ENCODE measurements around the gene TTL. TPM values are rescaled to one million over a fixed set of nuclear protein-coding genes. Genes with fewer than 3 reads are reported as not detected.
"Not testable (repeated sequence)": the region's sequence is repeated elsewhere in the genome, so short reads cannot be mapped to it uniquely, and the experiment has no call there.

TTL gene
- total RNA-seq, 1 donor, result 63.9 TPM

DNA sequence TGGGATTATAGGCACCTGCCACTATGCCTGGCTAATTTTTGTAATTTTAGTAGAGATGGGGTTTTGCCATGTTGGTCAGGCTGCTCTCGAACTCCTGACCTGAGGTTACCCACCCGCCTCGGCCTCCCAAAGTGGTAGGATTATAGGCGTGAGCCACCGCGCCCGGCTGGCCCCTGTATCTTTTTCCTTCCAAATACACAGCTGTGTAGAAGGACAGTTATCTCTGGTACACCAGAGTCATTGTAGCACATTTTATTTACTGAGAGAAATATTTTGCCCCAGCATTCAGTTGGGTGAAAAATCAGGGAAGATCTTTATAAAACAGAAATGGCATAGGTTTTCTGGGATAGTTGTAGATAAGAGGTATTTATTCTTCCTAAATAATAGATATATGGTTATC, 36.9 kb downstream of the TTL start:
- DNase-seq (ENCODE audit: low read depth), result no peak
- TF ChIP-seq CTCF (IDR thresholded peaks at IDR 0.05; ENCODE audit: insufficient read depth, low read depth, low read length), result no peak
- no peak overlapping the region for H3K4me3 ChIP-seq (ENCODE audit: low read depth, low read length)

- H3K4me3 ChIP-seq (ENCODE audit: low read depth, low read length), result no peak overlapping the region
- no peak for DNase-seq (ENCODE audit: low read depth)
- no peak for TF ChIP-seq CTCF (IDR thresholded peaks at IDR 0.05; ENCODE audit: insufficient read depth, low read depth, low read length)
Observed at GRCh38 chr2:112519506-112519905, 37.5 kb downstream of the TTL start.

- no peak for TF ChIP-seq CTCF (IDR thresholded peaks at IDR 0.05; ENCODE audit: insufficient read depth, low read depth, low read length)
- H3K4me3 ChIP-seq (ENCODE audit: low read depth, low read length), result no peak overlapping the region
- DNase-seq (ENCODE audit: low read depth), result no peak
Observed at GRCh38 chr2:112520234-112520783, 38.4 kb downstream of the TTL start.

- DNase-seq (ENCODE audit: low read depth), result no peak
- TF ChIP-seq CTCF (IDR thresholded peaks at IDR 0.05; ENCODE audit: insufficient read depth, low read depth, low read length), result no peak
- H3K4me3 ChIP-seq (ENCODE audit: low read depth, low read length), result no peak overlapping the region
Observed at GRCh38 chr2:112523291-112523777, 41.4 kb downstream of the TTL start.

DNA sequence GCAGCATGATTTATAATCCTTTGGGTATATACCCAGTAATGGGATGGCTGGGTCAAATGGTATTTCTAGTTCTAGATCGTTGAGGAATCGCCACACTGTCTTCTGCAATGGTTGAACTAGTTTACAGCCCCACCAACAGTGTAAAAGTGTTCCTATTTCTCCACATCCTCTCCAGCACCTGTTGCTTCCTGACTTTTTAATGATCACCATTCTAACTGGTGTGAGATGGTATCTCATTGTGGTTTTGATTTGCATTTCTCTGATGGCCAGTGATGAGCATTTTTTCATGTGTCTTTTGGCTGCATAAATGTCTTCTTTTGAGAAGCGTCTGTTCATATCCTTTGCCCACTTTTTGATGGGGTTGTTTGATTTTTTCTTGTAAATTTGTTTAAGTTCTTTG, 42.3 kb downstream of the TTL start:
- H3K4me3 ChIP-seq (ENCODE audit: low read depth, low read length); DNase-seq (ENCODE audit: low read depth): not testable (repeated sequence)

GRCh38 chr2:112528541-112528940, 46.6 kb downstream of the TTL start:
- TF ChIP-seq CTCF (IDR thresholded peaks at IDR 0.05; ENCODE audit: insufficient read depth, low read depth, low read length), result no peak
- H3K4me3 ChIP-seq (ENCODE audit: low read depth, low read length), result no peak overlapping the region
- no peak for DNase-seq (ENCODE audit: low read depth)

DNA sequence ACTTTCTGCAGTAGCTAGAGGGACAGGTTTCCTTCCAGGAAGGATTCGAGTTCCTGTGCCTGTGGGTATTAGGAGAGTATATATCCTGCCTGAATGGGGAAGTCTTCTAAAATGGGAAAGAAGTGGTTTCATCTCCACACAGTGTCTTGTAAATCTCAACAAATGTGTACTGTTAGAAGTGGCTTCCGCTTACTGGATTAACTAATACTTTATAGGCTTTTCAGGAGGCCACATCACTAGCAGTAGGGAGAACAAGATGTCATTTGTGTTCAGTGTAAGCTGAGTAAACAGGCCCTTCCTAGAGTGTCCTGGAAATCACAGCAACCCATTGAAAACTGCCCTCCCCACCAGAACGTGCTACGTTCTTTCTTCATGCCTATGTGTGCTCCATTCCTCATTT, 47.8 kb downstream of the TTL start:
- DNase-seq (ENCODE audit: low read depth), result no peak
- TF ChIP-seq CTCF (IDR thresholded peaks at IDR 0.05; ENCODE audit: insufficient read depth, low read depth, low read length), result no peak
- H3K4me3 ChIP-seq (ENCODE audit: low read depth, low read length), result no peak overlapping the region
